ENCODE measurements around the gene WASF2. TPM values are rescaled to one million over a fixed set of nuclear protein-coding genes. Genes with fewer than 3 reads are reported as not detected.
"Not testable (repeated sequence)": the region's sequence is repeated elsewhere in the genome, so short reads cannot be mapped to it uniquely, and the experiment has no call there.

The WASF2 gene
- total RNA-seq, 2 donors from 2014 or later, result 97.7 to 144 TPM

DNA sequence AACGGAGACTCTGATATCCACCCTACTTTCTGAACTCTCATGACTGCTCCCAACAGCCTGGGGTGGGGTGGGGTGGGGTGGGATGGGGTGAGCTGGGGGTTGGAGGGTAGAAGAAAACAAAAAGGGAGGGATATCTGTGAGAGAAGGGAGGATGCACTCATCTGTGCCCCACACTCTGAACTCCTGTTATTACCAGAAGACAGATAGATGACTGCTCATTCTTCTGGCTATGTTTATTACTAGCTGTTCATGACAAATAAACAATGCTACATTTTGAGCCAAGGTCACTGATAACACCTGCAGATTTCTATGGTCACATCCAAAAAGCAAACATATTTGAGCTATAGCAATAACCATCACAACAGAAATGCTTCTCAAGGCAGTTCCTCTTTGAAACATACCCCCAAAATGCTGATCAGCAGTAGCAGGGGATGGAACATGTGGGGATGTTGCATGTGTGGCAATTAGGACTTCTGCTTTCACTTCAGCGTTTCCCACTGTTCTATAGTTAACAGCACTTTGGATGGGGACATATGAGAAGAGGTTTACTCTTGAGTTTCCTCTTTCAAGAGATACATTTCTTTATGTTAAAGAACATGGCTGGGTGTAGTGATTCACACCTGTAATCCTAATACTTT lies 54.3 kb downstream of the WASF2 start:
- intact Hi-C loops (cut with DNase I, micrococcal nuclease), result loop anchor here in 1 of 2 donors (10.0 kb wide), 1 partner anchor 49 kb away; no protein-coding TSS in a partner anchor
- no peak for DNase-seq
- peak; percentile 47 for ATAC-seq

DNA sequence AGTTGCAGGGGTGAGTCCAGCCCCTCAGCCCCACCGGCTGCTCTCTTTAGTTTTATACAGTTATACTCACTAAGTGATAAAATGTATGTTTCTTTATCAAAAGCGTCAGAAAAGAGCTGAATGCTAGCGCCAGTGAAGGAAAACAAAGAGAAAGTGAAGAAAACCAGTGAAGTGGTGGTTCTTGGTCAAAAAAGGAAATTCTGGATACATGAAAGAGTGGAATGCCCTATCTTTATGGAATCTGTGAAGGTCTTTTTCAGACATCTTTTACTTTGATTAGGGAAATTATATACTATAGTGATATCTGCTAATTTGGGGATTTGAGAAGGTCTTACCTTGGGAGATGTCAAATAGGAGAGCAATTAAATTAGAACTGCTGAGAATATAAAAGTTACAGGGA lies 56.3 kb downstream of the WASF2 start:
- no peak for ATAC-seq
- DNase-seq, result no peak
- intact Hi-C loops (cut with DNase I, micrococcal nuclease), result loop anchor here in 1 of 2 donors (10.0 kb wide), 1 partner anchor 51 kb away; no protein-coding TSS in a partner anchor

GRCh38 chr1:27432725-27433124 lies 57.2 kb downstream of the WASF2 start:
- not testable (repeated sequence) for DNase-seq, ATAC-seq
- intact Hi-C loops (cut with DNase I, micrococcal nuclease), result loop anchor here in 1 of 2 donors (10.0 kb wide), 1 partner anchor 52 kb away; no protein-coding TSS in a partner anchor

GRCh38 chr1:27431601-27431940 lies 58.4 kb downstream of the WASF2 start:
- intact Hi-C loops (cut with DNase I, micrococcal nuclease), result loop anchor here in 1 of 2 donors (10.0 kb wide), 1 partner anchor 53 kb away; no protein-coding TSS in a partner anchor
- DNase-seq, result no peak
- ATAC-seq, result no peak

- no peak for ATAC-seq
- intact Hi-C loops (cut with DNase I, micrococcal nuclease), result loop anchor here in 1 of 2 donors (10.0 kb wide), 1 partner anchor 54 kb away; no protein-coding TSS in a partner anchor
These were observed 58.9 kb downstream of the WASF2 start for GRCh38 chr1:27430903-27431600.

DNA sequence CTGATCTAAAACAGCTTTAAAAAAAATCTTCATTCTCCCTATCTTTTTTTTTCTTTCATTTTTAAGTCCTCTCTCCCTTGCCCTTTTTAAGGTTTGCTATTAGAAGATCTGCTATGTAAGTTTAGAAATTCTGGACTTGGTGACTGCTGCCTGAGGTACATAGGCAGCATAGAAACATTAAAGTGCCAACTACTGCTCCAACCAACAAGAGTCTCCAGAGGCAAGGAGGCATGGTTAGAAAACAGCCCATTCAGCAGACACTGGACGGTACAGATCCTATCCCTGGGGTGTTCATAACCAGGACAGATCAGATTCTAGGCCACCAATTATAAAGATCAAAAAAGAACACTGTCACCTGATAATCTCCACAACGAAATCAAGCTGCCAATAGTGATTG lies 60.9 kb downstream of the WASF2 start:
- intact Hi-C loops (cut with DNase I, micrococcal nuclease), result no loop called here
- ATAC-seq (no peak), DNase-seq (no peak)

More at GRCh38 chr1:27430903-27431600, 58.9 kb downstream of the WASF2 start:
- DNase-seq, result no peak

- DNase-seq, result no peak
- no peak for ATAC-seq
- intact Hi-C loops (cut with DNase I, micrococcal nuclease), result no loop called here
These were observed 61.5 kb downstream of the WASF2 start for GRCh38 chr1:27428316-27429028.

- no peak for ATAC-seq
- intact Hi-C loops (cut with DNase I, micrococcal nuclease), result no loop called here
- DNase-seq, result no peak
These were observed 62.1 kb downstream of the WASF2 start for GRCh38 chr1:27427816-27428315.

DNA sequence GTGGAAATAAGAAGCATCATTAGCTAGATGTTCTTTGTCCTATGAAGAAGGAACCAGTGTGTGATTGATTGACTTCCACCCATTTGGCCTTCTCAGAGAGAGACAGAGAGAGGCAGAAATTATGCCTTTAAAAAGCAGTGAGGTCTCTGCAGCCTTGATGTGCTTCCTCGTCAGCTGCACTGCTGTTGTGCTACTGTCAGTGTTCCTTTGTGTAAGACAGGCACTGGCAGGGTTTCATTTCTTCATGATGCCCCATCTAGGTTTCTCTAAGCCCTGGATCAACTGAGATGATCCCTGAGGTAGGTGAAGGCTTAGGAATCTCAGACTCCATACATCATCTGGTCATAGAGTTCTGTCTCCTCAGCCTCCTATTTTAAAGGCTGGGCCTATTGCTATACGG lies 62.6 kb downstream of the WASF2 start:
- intact Hi-C loops (cut with DNase I, micrococcal nuclease), result no loop called here
- DNase-seq (no peak), ATAC-seq (no peak)

- ATAC-seq (no peak), DNase-seq (no peak)
- intact Hi-C loops (cut with DNase I, micrococcal nuclease), result no loop called here
These were observed 66.3 kb downstream of the WASF2 start for GRCh38 chr1:27423709-27424108.

- intact Hi-C loops (cut with DNase I, micrococcal nuclease), result no loop called here
- DNase-seq, result peak in 1 of 2 donors; percentile 81
- ATAC-seq, result peak; percentile 53
These were observed 71.4 kb downstream of the WASF2 start for GRCh38 chr1:27418326-27419185.

GRCh38 chr1:27417713-27418112 lies 72.3 kb downstream of the WASF2 start:
- intact Hi-C loops (cut with DNase I, micrococcal nuclease), result no loop called here
- ATAC-seq, result no peak
- DNase-seq, result no peak

DNA sequence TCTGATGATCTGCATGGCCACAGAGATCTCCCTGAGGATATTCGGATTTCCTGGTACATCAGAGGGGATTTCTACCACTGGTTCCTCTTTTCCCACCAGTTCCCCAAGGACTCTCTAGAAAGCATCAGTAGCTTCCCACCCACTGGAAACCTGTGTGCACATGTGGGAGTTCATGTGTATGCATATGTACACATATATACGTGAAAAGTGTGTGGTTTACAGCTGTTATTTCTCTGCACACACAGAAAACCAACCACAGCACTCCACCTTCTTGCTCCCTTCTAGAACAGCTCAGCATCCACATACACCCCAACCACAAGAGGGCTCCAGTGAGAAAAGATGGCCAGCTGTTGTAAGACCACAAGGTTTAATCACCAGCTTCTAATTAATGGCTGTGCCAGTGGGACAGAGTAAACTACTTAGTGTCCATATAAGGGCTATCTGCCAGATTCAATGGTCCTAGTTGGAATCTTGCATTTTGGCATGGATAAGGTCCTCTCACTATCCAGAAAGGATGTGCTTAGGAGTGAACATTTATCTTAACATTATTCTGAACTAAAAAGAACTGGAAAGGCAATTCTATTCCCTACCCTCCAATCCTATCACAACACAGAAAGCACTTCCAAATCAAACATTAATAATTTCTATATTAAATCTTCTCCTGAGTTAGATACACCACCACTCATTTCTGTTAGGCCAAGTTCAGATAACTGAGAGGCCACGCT lies 73.4 kb downstream of the WASF2 start:
- DNase-seq (peak in 1 of 2 donors; percentile 56), ATAC-seq (peak; percentile 69)

GRCh38 chr1:27414091-27414490 lies 75.9 kb downstream of the WASF2 start:
- DNase-seq, result no peak
- intact Hi-C loops (cut with DNase I, micrococcal nuclease), result no loop called here
- ATAC-seq, result no peak

More for the DNA sequence above, 73.4 kb downstream of the WASF2 start:
- intact Hi-C loops (cut with DNase I, micrococcal nuclease), result no loop called here

- DNase-seq (no peak), ATAC-seq (no peak)
- intact Hi-C loops (cut with DNase I, micrococcal nuclease), result no loop called here
These were observed 77.0 kb downstream of the WASF2 start for GRCh38 chr1:27413004-27413403.

GRCh38 chr1:27412502-27412901 lies 77.5 kb downstream of the WASF2 start:
- intact Hi-C loops (cut with DNase I, micrococcal nuclease), result no loop called here
- no peak for ATAC-seq
- no peak for DNase-seq

DNA sequence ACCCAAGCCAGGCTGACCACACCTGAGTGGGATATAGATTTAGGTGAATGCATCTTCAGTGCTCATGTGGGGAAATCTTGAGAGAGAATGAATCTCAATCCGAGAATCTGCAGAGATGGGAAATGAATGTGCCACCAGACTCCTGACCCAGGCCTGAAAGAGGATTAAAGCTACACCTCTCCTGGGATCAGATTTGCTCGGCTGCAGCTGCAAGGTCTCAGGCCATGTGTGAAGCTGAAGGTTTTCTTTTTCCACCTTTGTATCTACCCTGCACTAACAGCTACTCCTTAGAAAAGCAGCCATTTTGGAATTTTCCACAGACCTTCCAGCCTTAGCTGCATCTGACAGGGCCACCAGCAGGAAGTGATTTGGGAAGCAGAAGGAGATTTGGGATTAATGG lies 79.3 kb downstream of the WASF2 start:
- DNase-seq, result no peak
- no peak for ATAC-seq
- intact Hi-C loops (cut with DNase I, micrococcal nuclease), result no loop called here

- intact Hi-C loops (cut with DNase I, micrococcal nuclease), result no loop called here
- ATAC-seq, result no peak
- no peak for DNase-seq
These were observed 80.3 kb downstream of the WASF2 start for GRCh38 chr1:27409669-27410068.
